Right lobe of liver (tissue), 4 donors: ENCODE measurements around the gene CNKSR2.

Source experiments
- CTCF ChIP-seq, 4 donors: fragments of 200-600 bp in 3 of 4; fragments of 450-650 bp in 1 of 4; IDR thresholded peaks; one replicate each; pipeline versions ENCODE4 v1.5.1 to v1.8.0; 2016 to 2022; ENCODE audit warnings: antibody characterized with exemption in 4 of 4, mild to moderate bottlenecking in 2 of 4
- POLR2A ChIP-seq: fragments of 450-650 bp; IDR thresholded peaks from one replicate; pipeline ENCODE4 v1.6.1; 2017; ENCODE audit warnings: antibody characterized with exemption, mild to moderate bottlenecking
- donor health status: DM: no; HTN: no; CAD: no.
- donor health status: DM: no; HTN: no; CAD: no.
- donor health status: DM: no; HTN: yes; CAD: no.

DNA sequence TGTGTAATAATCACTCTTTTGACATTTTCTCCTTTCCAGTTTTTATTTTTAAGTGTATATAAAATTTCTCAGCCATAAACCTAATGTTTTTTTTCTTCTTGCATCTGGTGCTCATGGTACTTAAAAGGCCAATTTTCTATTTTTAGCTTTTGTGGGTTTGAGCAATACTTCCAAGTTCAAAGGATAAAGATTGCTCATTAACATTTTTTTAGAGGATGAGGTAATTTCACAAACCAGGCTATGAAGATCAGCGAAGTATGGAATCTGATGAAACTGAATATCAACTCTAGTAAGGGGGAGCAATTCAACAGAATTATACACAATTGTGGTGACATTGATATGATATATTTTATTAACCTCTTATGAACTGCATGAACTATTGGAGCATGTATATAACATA is 309.7 kb downstream of the CNKSR2 start:
- TF ChIP-seq CTCF (IDR thresholded peaks at IDR 0.05) = no peak
- TF ChIP-seq POLR2A = no peak
